HG03432 (cell line): ENCODE measurements around the gene MYLK.

ENCODE experiments used
- ATAC-seq: cut with Tn5 transposase; IDR thresholded peaks from one replicate; pipeline ENCODE4 v1.9.1; 2021; ENCODE audit warnings: mild to moderate bottlenecking, moderate library complexity; ENCODE audit not compliant: unreplicated experiment

MYLK gene

GRCh38 chr3:123778991-123779622 lies 105.0 kb downstream of the MYLK start:
- ATAC-seq, result no peak

- no peak for ATAC-seq
Observed at GRCh38 chr3:123778525-123778924, 105.6 kb downstream of the MYLK start.

- ATAC-seq, result no peak
Observed at GRCh38 chr3:123776071-123776782, 107.9 kb downstream of the MYLK start.

- ATAC-seq, result no peak
Observed at GRCh38 chr3:123774474-123774873, 109.7 kb downstream of the MYLK start.

GRCh38 chr3:123773681-123774431 lies 110.3 kb downstream of the MYLK start:
- ATAC-seq, result no peak

GRCh38 chr3:123769356-123769743 lies 114.8 kb downstream of the MYLK start:
- no peak for ATAC-seq

- ATAC-seq, result no peak
Observed at GRCh38 chr3:123768480-123769355, 115.4 kb downstream of the MYLK start.

GRCh38 chr3:123767564-123768292 lies 116.4 kb downstream of the MYLK start:
- no peak for ATAC-seq

- ATAC-seq, result no peak
Observed at GRCh38 chr3:123767009-123767372, 117.1 kb downstream of the MYLK start.

GRCh38 chr3:123766193-123767008 lies 117.7 kb downstream of the MYLK start:
- ATAC-seq, result no peak

- no peak for ATAC-seq
Observed at GRCh38 chr3:123765475-123766128, 118.5 kb downstream of the MYLK start.

- ATAC-seq, result no peak
Observed at GRCh38 chr3:123764647-123765046, 119.5 kb downstream of the MYLK start.

GRCh38 chr3:123762805-123763204 lies 121.3 kb downstream of the MYLK start:
- no peak for ATAC-seq

- ATAC-seq, result no peak
Observed at GRCh38 chr3:123760817-123761216, 123.3 kb downstream of the MYLK start.

- ATAC-seq, result no peak
Observed at GRCh38 chr3:123759871-123760270, 124.3 kb downstream of the MYLK start.

GRCh38 chr3:123759311-123759710 lies 124.8 kb downstream of the MYLK start:
- ATAC-seq, result no peak

- no peak for ATAC-seq
Observed at GRCh38 chr3:123758081-123758564, 126.0 kb downstream of the MYLK start.

- ATAC-seq, result no peak
Observed at GRCh38 chr3:123757281-123757940, 126.7 kb downstream of the MYLK start.
